Liver (tissue), 9 donors: ENCODE results near the gene SERHL2. TPM values are rescaled to one million over a fixed set of nuclear protein-coding genes. Genes with fewer than 3 reads are reported as not detected.

Experiments used
- DNase-seq: peaks from one replicate; pipeline ENCODE4 v3.0.0-alpha.2; 2017; ENCODE audit warnings: low spot score
- H3K27ac ChIP-seq, 2 donors: one replicate each; pipeline ENCODE4 v1.7.0; 2013; ENCODE audit warnings: inconsistent platforms in 2 of 2, low read length in 2 of 2, control low read depth in 1 of 2, low read depth in 1 of 2, mild to moderate bottlenecking in 1 of 2
- H3K27me3 ChIP-seq, 4 donors: one replicate each; pipeline versions ENCODE4 v1.6.1 to v1.7.0; 2013; ENCODE audit warnings: low read length in 3 of 4, inconsistent platforms in 1 of 4, mild to moderate bottlenecking in 1 of 4, moderate library complexity in 1 of 4; ENCODE audit not compliant: control insufficient read depth in 4 of 4, insufficient read depth in 4 of 4
- H3K36me3 ChIP-seq, 4 donors: one replicate each; pipeline versions ENCODE4 v1.6.1 to v1.7.0; 2013; ENCODE audit warnings: low read length in 3 of 4, mild to moderate bottlenecking in 3 of 4, low read depth in 1 of 4, moderate library complexity in 1 of 4; ENCODE audit not compliant: control insufficient read depth in 4 of 4, insufficient read depth in 3 of 4
- H3K4me1 ChIP-seq, 4 donors: one replicate each; pipeline versions ENCODE4 v1.6.1 to v1.7.0; 2013; ENCODE audit warnings: low read length in 3 of 4, mild to moderate bottlenecking in 3 of 4, moderate library complexity in 1 of 4; ENCODE audit not compliant: control insufficient read depth in 4 of 4, insufficient read depth in 4 of 4
- H3K4me3 ChIP-seq, 3 donors: one replicate each; pipeline versions ENCODE4 v1.6.1 to v1.7.0; 2013; ENCODE audit warnings: low read length in 3 of 3, control low read depth in 1 of 3, low read depth in 1 of 3, mild to moderate bottlenecking in 1 of 3
- H3K9ac ChIP-seq, 2 donors: one replicate each; pipeline ENCODE4 v1.7.0; 2013; ENCODE audit warnings: low read length in 2 of 2, mild to moderate bottlenecking in 2 of 2, moderate library complexity in 2 of 2, control low read depth in 1 of 2, low read depth in 1 of 2
- H3K9me3 ChIP-seq, 4 donors: one replicate each; pipeline versions ENCODE4 v1.6.1 to v1.7.0; 2013; ENCODE audit warnings: low read length in 3 of 4; ENCODE audit not compliant: control insufficient read depth in 4 of 4
- EGR1 ChIP-seq, 2 donors: IDR thresholded peaks; 2 replicates each; pipeline ENCODE4 v1.6.1; 2016 to 2018; ENCODE audit warnings: antibody characterized with exemption in 2 of 2, low read depth in 2 of 2
- FOXA1 ChIP-seq: IDR thresholded peaks from 2 replicates; pipeline ENCODE4 v1.6.1; 2016; ENCODE audit warnings: antibody characterized with exemption
- FOXA2 ChIP-seq: IDR thresholded peaks from 2 replicates; pipeline ENCODE4 v1.6.1; 2016; ENCODE audit warnings: antibody characterized with exemption
- GABPA ChIP-seq, 2 donors: IDR thresholded peaks in 1 of 2; conservative IDR thresholded peaks in 1 of 2; 2 replicates each; pipeline ENCODE4 v1.6.1; 2016; ENCODE audit warnings: antibody characterized with exemption in 2 of 2, mild to moderate bottlenecking in 1 of 2, moderate library complexity in 1 of 2
- HNF4A ChIP-seq, 2 donors: conservative IDR thresholded peaks; 2 replicates each; pipeline ENCODE4 v1.6.1; 2016; ENCODE audit warnings: antibody characterized with exemption in 2 of 2, mild to moderate bottlenecking in 2 of 2
- HNF4G ChIP-seq: IDR thresholded peaks from 2 replicates; pipeline ENCODE4 v1.6.1; 2016; ENCODE audit warnings: antibody characterized with exemption
- JUND ChIP-seq, 2 donors: IDR thresholded peaks; 2 replicates each; pipeline ENCODE4 v1.6.1; 2016; ENCODE audit warnings: antibody characterized with exemption in 2 of 2
- NR2F2 ChIP-seq: IDR thresholded peaks from 2 replicates; pipeline ENCODE4 v1.6.1; 2016; ENCODE audit warnings: antibody characterized with exemption
- RAD21 ChIP-seq, 2 donors: IDR thresholded peaks; 2 replicates each; pipeline ENCODE4 v1.6.1; 2016; ENCODE audit warnings: antibody characterized with exemption in 2 of 2, mild to moderate bottlenecking in 2 of 2
- SP1 ChIP-seq: IDR thresholded peaks from 2 replicates; pipeline ENCODE4 v1.6.1; 2018; ENCODE audit warnings: antibody characterized with exemption, mild to moderate bottlenecking
- TAF1 ChIP-seq: conservative IDR thresholded peaks from 2 replicates; pipeline ENCODE4 v1.6.1; 2016; ENCODE audit warnings: antibody characterized with exemption, mild to moderate bottlenecking
- WGBS: extraction: QIAGEN DNeasy Blood & Tissue Kit; methylation state at CpG from one replicate; pipeline ENCODE4 v1.1.7; 2013; 5-methylcytosine and 5-hydroxymethylcytosine counted together
- polyA plus RNA-seq, 2 donors: library from polyadenylated mRNA; stranded (reverse) in 1 of 2; unstranded in 1 of 2; fragments of 200-250 nt in 1 of 2; fragments of >200 nt in 1 of 2; fragmentation: Nextera tagmentation in 1 of 2; extraction: Ambion mirVana in 1 of 2; gene quantifications; one replicate each; pipeline versions ENCODE4 v1.2.1 to v1.2.3, GENCODE V29; 2013 to 2015
- total RNA-seq, 2 donors: library from RNA; depleted of rRNA; stranded (reverse); fragments of >200 nt; gene quantifications; one replicate each; pipeline ENCODE4 v1.2.3, GENCODE V29; 2014
- TF ChIP-seq, protein P1 (sequence below): IDR thresholded peaks from 2 replicates; pipeline ENCODE4 v1.6.1; 2016; ENCODE audit warnings: antibody characterized with exemption, mild to moderate bottlenecking
- TF ChIP-seq, protein P2 (sequence below): fragments of 150-350 bp; IDR thresholded peaks from 2 replicates; pipeline ENCODE4 v1.5.1; 2017; ENCODE audit warnings: improper control_type of control experiment, low read depth, low read length; ENCODE audit not compliant: missing input control
- TF ChIP-seq, protein P3 (sequence below): IDR thresholded peaks from 2 replicates; pipeline ENCODE4 v1.6.1; 2016; ENCODE audit warnings: antibody characterized with exemption
- TF ChIP-seq, protein P4 (sequence below): IDR thresholded peaks from 2 replicates; pipeline ENCODE4 v1.6.1; 2016; ENCODE audit warnings: antibody characterized with exemption
- TF ChIP-seq, protein P5 (sequence below): IDR thresholded peaks from 2 replicates; pipeline ENCODE4 v1.6.1; 2016; ENCODE audit warnings: antibody characterized with exemption
- donor health status: healthy.
- donor health status: healthy.
- donor health status: healthy.
- donor health status: healthy.
- donor health status: healthy.

The SERHL2 gene
- total and polyA plus RNA-seq, 4 donors, result 0.51 to 1.6 (median 0.69) TPM

DNA sequence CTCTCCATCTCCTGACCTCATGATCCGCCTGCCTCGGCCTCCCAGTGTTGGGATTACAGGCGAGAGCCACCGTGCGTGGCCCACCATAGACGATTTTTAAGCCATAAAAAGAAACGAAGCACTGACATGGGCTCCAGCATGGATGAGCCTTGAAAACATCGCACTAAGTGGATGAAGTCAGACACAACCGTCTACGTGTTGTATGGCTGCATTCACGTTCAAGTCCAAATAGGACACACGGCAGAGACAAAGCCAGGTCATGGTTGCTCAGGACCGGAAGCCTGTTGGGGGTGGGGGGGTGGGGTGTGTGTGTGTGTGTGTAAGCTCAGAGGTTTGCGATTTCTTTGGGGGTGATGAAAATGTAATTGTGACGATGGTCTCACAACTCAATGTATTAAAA is 44.2 kb upstream of the SERHL2 start:
- Histone ChIP-seq H3K9me3 (no peaks in the 10 kb centered on the region), H3K27ac (no peak overlapping the region), H3K36me3 (peaks cover 0 to 7% (median 2%) of the 10 kb centered on the region in 4 donors), H3K9ac (no peak overlapping the region), H3K4me1 (no peaks in the 10 kb centered on the region), H3K27me3 (no peaks in the 10 kb centered on the region), H3K4me3 (no peak overlapping the region)
- no peak for TF ChIP-seq JUND (IDR thresholded peaks at IDR 0.05)
- 83% methylated on average over 15 of the region's 15 CpGs for WGBS
- DNase-seq, result no peak

DNA sequence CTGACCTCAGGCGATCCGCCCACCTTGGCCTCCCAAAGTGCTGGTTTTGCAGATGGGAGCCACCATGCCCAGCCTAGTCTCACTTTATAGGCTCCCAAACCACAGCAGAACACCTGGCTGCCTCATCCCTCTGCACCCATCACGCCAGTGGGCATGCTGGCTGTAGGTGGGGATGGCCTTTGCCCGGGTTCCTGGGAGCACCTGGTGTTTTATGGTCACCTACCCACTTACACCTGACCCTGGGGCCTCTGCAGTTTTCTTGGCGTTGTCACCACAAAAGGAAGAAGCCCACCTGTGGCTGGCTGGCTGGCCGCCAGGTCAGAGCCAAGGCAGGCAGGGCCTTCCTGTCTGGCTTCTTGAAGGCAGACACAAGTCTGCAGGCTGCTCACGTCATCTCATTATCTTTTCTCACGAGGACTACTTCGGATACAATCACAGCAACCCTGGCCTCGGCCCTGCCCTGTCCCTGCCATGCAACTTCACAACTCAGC is 42.3 kb upstream of the SERHL2 start:
- no peak for TF ChIP-seq SP1
- no peak for TF ChIP-seq FOXA2
- TF ChIP-seq JUND (IDR thresholded peaks at IDR 0.05), result no peak
- TF ChIP-seq HNF4G, result no peak
- TF ChIP-seq, protein P1, sequence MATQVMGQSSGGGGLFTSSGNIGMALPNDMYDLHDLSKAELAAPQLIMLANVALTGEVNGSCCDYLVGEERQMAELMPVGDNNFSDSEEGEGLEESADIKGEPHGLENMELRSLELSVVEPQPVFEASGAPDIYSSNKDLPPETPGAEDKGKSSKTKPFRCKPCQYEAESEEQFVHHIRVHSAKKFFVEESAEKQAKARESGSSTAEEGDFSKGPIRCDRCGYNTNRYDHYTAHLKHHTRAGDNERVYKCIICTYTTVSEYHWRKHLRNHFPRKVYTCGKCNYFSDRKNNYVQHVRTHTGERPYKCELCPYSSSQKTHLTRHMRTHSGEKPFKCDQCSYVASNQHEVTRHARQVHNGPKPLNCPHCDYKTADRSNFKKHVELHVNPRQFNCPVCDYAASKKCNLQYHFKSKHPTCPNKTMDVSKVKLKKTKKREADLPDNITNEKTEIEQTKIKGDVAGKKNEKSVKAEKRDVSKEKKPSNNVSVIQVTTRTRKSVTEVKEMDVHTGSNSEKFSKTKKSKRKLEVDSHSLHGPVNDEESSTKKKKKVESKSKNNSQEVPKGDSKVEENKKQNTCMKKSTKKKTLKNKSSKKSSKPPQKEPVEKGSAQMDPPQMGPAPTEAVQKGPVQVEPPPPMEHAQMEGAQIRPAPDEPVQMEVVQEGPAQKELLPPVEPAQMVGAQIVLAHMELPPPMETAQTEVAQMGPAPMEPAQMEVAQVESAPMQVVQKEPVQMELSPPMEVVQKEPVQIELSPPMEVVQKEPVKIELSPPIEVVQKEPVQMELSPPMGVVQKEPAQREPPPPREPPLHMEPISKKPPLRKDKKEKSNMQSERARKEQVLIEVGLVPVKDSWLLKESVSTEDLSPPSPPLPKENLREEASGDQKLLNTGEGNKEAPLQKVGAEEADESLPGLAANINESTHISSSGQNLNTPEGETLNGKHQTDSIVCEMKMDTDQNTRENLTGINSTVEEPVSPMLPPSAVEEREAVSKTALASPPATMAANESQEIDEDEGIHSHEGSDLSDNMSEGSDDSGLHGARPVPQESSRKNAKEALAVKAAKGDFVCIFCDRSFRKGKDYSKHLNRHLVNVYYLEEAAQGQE, result no peak
- TF ChIP-seq, protein P2, sequence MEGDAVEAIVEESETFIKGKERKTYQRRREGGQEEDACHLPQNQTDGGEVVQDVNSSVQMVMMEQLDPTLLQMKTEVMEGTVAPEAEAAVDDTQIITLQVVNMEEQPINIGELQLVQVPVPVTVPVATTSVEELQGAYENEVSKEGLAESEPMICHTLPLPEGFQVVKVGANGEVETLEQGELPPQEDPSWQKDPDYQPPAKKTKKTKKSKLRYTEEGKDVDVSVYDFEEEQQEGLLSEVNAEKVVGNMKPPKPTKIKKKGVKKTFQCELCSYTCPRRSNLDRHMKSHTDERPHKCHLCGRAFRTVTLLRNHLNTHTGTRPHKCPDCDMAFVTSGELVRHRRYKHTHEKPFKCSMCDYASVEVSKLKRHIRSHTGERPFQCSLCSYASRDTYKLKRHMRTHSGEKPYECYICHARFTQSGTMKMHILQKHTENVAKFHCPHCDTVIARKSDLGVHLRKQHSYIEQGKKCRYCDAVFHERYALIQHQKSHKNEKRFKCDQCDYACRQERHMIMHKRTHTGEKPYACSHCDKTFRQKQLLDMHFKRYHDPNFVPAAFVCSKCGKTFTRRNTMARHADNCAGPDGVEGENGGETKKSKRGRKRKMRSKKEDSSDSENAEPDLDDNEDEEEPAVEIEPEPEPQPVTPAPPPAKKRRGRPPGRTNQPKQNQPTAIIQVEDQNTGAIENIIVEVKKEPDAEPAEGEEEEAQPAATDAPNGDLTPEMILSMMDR, result no peak
- TF ChIP-seq TAF1, result no peak
- TF ChIP-seq, protein P3, sequence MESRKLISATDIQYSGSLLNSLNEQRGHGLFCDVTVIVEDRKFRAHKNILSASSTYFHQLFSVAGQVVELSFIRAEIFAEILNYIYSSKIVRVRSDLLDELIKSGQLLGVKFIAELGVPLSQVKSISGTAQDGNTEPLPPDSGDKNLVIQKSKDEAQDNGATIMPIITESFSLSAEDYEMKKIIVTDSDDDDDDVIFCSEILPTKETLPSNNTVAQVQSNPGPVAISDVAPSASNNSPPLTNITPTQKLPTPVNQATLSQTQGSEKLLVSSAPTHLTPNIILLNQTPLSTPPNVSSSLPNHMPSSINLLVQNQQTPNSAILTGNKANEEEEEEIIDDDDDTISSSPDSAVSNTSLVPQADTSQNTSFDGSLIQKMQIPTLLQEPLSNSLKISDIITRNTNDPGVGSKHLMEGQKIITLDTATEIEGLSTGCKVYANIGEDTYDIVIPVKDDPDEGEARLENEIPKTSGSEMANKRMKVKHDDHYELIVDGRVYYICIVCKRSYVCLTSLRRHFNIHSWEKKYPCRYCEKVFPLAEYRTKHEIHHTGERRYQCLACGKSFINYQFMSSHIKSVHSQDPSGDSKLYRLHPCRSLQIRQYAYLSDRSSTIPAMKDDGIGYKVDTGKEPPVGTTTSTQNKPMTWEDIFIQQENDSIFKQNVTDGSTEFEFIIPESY, result no peak
- TF ChIP-seq, protein P4, sequence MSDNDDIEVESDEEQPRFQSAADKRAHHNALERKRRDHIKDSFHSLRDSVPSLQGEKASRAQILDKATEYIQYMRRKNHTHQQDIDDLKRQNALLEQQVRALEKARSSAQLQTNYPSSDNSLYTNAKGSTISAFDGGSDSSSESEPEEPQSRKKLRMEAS, result no peak
- no peak for TF ChIP-seq EGR1 (IDR thresholded peaks at IDR 0.05; ENCODE audit: low read depth in 2 of 2)
- no peak for TF ChIP-seq NR2F2
- no peak for TF ChIP-seq HNF4A (conservative IDR thresholded peaks at IDR 0.05)
- TF ChIP-seq FOXA1, result no peak
- TF ChIP-seq, protein P5, sequence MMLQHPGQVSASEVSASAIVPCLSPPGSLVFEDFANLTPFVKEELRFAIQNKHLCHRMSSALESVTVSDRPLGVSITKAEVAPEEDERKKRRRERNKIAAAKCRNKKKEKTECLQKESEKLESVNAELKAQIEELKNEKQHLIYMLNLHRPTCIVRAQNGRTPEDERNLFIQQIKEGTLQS, result no peak
- no peak for TF ChIP-seq RAD21 (IDR thresholded peaks at IDR 0.05)
- TF ChIP-seq GABPA (IDR thresholded peaks at IDR 0.05 in 1 of 2, conservative IDR thresholded peaks at IDR 0.05 in 1 of 2), result no peak
- no peak for DNase-seq
- H3K9ac ChIP-seq, result no peak overlapping the region
- WGBS, result 82% methylated on average over 10 of the region's 10 CpGs
- H3K27ac ChIP-seq, result no peak overlapping the region
- H3K27me3 ChIP-seq, result no peaks in the 10 kb centered on the region
- H3K4me1 ChIP-seq, result peaks cover 0 to 9% (median 4%) of the 10 kb centered on the region in 4 donors
- H3K9me3 ChIP-seq, result no peaks in the 10 kb centered on the region
- H3K4me3 ChIP-seq, result no peak overlapping the region
- H3K36me3 ChIP-seq, result peaks cover 0 to 7% (median 2%) of the 10 kb centered on the region in 4 donors
